GM23338 (cell line): ENCODE measurements around the gene ZNF609. TPM values are rescaled to one million over a fixed set of nuclear protein-coding genes. Genes with fewer than 3 reads are reported as not detected.
A peak's percentile ranks its signal among the peaks of the same experiment; 100 is the strongest.

Source experiments
- ATAC-seq: fragments of 200-7000 bp; cut with Tn5 transposase; 3 replicates; pipeline ENCODE4 v1.9.1; 2020
- DNase-seq: peaks from one replicate; pipeline ENCODE4 v3.0.0-alpha.2; 2015; ENCODE audit warnings: low spot score
- H2AFZ ChIP-seq: fragments of 200-600 bp; sonication (generic); 2 replicates; pipeline ENCODE4 v1.8.0; 2016; ENCODE audit warnings: antibody characterized with exemption, mild to moderate bottlenecking, moderate library complexity
- H3F3A ChIP-seq: fragments of 200-600 bp; sonication (generic); replicated peaks from 2 replicates; pipeline ENCODE4 v1.8.0; 2017; ENCODE audit warnings: antibody characterized with exemption, mixed run types, low read depth
- H3K27ac ChIP-seq: fragments of 200-600 bp; sonication (generic); 2 replicates; pipeline ENCODE4 v1.6.1; 2016; ENCODE audit warnings: low read depth
- H3K27me3 ChIP-seq: fragments of 200-600 bp; sonication (generic); 2 replicates; pipeline ENCODE4 v1.8.0; 2016; ENCODE audit warnings: mild to moderate bottlenecking, mixed run types, moderate library complexity; ENCODE audit not compliant: insufficient read depth
- H3K36me3 ChIP-seq: fragments of 200-600 bp; sonication (generic); 2 replicates; pipeline ENCODE4 v1.8.0; 2016; ENCODE audit warnings: mild to moderate bottlenecking; ENCODE audit not compliant: insufficient read depth
- H3K4me1 ChIP-seq: fragments of 200-600 bp; sonication (generic); 2 replicates; pipeline ENCODE4 v1.8.0; 2016; ENCODE audit warnings: mild to moderate bottlenecking, moderate library complexity; ENCODE audit not compliant: insufficient read depth
- H3K4me2 ChIP-seq: fragments of 200-600 bp; sonication (generic); 2 replicates; pipeline ENCODE4 v1.7.1; 2017; ENCODE audit warnings: mixed run types
- H3K4me3 ChIP-seq: fragments of 200-600 bp; sonication (generic); 2 replicates; pipeline ENCODE4 v1.6.1; 2016; ENCODE audit warnings: mixed run types
- H3K79me2 ChIP-seq: fragments of 200-600 bp; sonication (generic); replicated peaks from 2 replicates; pipeline ENCODE4 v1.8.0; 2017; ENCODE audit warnings: mild to moderate bottlenecking; ENCODE audit not compliant: insufficient read depth
- H3K9me2 ChIP-seq: fragments of 200-600 bp; sonication (generic); 2 replicates; pipeline ENCODE4 v1.8.0; 2017; ENCODE audit not compliant: insufficient read depth
- H4K20me1 ChIP-seq: fragments of 200-600 bp; sonication (generic); replicated peaks from 2 replicates; pipeline ENCODE4 v1.8.0; 2017; ENCODE audit warnings: mild to moderate bottlenecking; ENCODE audit not compliant: insufficient read depth
- H3K27ac Mint-ChIP-seq: 2 replicates; pipeline ENCODE4 v1.8.0; 2020; ENCODE audit warnings: inconsistent platforms, mild to moderate bottlenecking, moderate library complexity, mixed read lengths
- H3K27me3 Mint-ChIP-seq: 3 replicates; pipeline ENCODE4 v1.8.0; 2022; ENCODE audit warnings: low read depth, mild to moderate bottlenecking, moderate library complexity, mixed read lengths, inconsistent platforms; ENCODE audit not compliant: insufficient read depth, poor library complexity
- H3K36me3 Mint-ChIP-seq: 3 replicates; pipeline ENCODE4 v1.8.0; 2021; ENCODE audit warnings: low read depth, mild to moderate bottlenecking, inconsistent platforms, moderate library complexity, mixed read lengths
- H3K4me1 Mint-ChIP-seq: 3 replicates; pipeline ENCODE4 v1.8.0; 2020; ENCODE audit warnings: mild to moderate bottlenecking, inconsistent platforms, mixed read lengths
- H3K4me3 Mint-ChIP-seq: 3 replicates; pipeline ENCODE4 v1.8.0; 2021; ENCODE audit warnings: moderate library complexity, mild to moderate bottlenecking, inconsistent platforms, mixed read lengths
- H3K9me3 Mint-ChIP-seq: 3 replicates; pipeline ENCODE4 v1.8.0; 2020; ENCODE audit warnings: moderate library complexity, mild to moderate bottlenecking, inconsistent platforms, mixed read lengths
- CREB1 ChIP-seq: fragments of 250-450 bp; sonication (Bioruptor Pico); IDR thresholded peaks from 2 replicates; pipeline ENCODE4 v1.5.0; 2020; ENCODE audit warnings: low read depth, mild to moderate bottlenecking, moderate library complexity
- EZH2 ChIP-seq: fragments of 200-600 bp; sonication (generic); IDR thresholded peaks from one replicate; pipeline ENCODE4 v1.8.0; 2017; ENCODE audit warnings: antibody characterized with exemption, mild to moderate bottlenecking, low read depth; ENCODE audit not compliant: unreplicated experiment
- EZH2phosphoT487 ChIP-seq: fragments of 200-600 bp; sonication (generic); IDR thresholded peaks from one replicate; pipeline ENCODE4 v1.8.1; 2018; ENCODE audit warnings: antibody characterized with exemption; ENCODE audit not compliant: unreplicated experiment
- JUNB ChIP-seq: IDR thresholded peaks from one replicate; pipeline ENCODE4 v1.6.1; 2016; ENCODE audit warnings: antibody characterized with exemption; ENCODE audit not compliant: unreplicated experiment
- NANOG ChIP-seq: IDR thresholded peaks from 2 replicates; pipeline ENCODE4 v1.6.1; 2016; ENCODE audit warnings: antibody characterized with exemption, borderline replicate concordance
- POLR2AphosphoS5 ChIP-seq: IDR thresholded peaks from 2 replicates; pipeline ENCODE4 v1.6.1; 2016; ENCODE audit warnings: antibody characterized with exemption, low read depth
- STAT1 ChIP-seq: IDR thresholded peaks from one replicate; pipeline ENCODE4 v1.6.1; 2016; ENCODE audit warnings: antibody characterized with exemption; ENCODE audit not compliant: unreplicated experiment
- ZNF114 ChIP-seq: fragments of 250-450 bp; sonication (Bioruptor Pico); IDR thresholded peaks from 2 replicates; pipeline ENCODE4 v1.5.0; 2020; ENCODE audit warnings: mild to moderate bottlenecking, moderate library complexity
- ZNF331 ChIP-seq: fragments of 250-450 bp; sonication (Bioruptor Pico); IDR thresholded peaks from 2 replicates; pipeline ENCODE4 v1.5.0; 2020; ENCODE audit warnings: low read depth, mild to moderate bottlenecking, moderate library complexity
- polyA plus RNA-seq: library from polyadenylated mRNA; unstranded; fragments of >200 nt; fragmentation: Nextera tagmentation; extraction: Ambion mirVana; gene quantifications from 2 replicates; pipeline ENCODE4 v1.2.1, GENCODE V29; 2016
- total RNA-seq: library from RNA; depleted of rRNA; stranded (reverse); fragments of >200 nt; shearing (Covaris generic); gene quantifications from 2 replicates; pipeline ENCODE4 v1.2.3, GENCODE V29; 2014
- TF ChIP-seq, protein P1 (sequence below), 2 experiments: fragments of 200-600 bp in 1 of 2; sonication (generic) in 1 of 2; conservative IDR thresholded peaks; 2 replicates each; pipeline versions ENCODE4 v1.5.1 to v1.6.1; 2016 to 2017; ENCODE audit warnings: antibody characterized with exemption in 2 of 2, low read depth in 2 of 2, mild to moderate bottlenecking in 2 of 2, moderate library complexity in 1 of 2
- TF ChIP-seq, protein P2 (sequence below): IDR thresholded peaks from one replicate; pipeline ENCODE4 v1.6.1; 2018; ENCODE audit warnings: antibody characterized with exemption; ENCODE audit not compliant: unreplicated experiment
- TF ChIP-seq, protein P3 (sequence below): IDR thresholded peaks from 2 replicates; pipeline ENCODE4 v1.6.1; 2016; ENCODE audit warnings: antibody characterized with exemption

ZNF609 gene
- total and polyA plus RNA-seq, 2 experiments from 2014 or later, result 26.4 to 40.2 TPM

DNA sequence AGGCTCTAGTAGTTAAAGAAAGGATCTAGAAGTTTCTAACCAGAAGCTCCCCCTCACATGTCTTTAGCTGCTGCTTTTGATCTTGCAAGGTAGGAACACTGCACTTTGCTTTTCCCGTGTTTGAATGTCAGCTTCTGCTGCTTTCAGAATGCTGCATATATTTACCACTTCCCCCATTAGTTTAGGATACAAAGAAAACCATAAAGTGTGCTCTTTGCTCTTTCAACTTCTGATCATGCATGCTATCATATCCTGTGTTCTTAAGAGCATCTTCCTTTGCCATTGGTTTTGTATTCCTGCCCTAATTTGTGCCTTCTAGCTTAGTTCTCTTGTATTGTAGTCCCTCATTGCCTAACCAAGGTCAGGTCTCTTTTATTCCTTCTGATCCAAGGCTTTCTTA, 43.3 kb downstream of the ZNF609 start:
- Mint-ChIP-seq H3K4me3 (no peak overlapping the region), H3K27me3 (peaks cover 2% of the 10 kb centered on the region), H3K27ac (peak overlapping the region; percentile 6; the same call in 1 of the 2 replicates), H3K4me1 (peaks cover 28% of the 10 kb centered on the region), H3K36me3 (peaks cover 23% of the 10 kb centered on the region), H3K9me3 (no peaks in the 10 kb centered on the region)
- H3K36me3 ChIP-seq, result peaks cover 7% of the 10 kb centered on the region; the same call in 1 of the 2 replicates
- TF ChIP-seq ZNF331 (CRISPR knock-in tag), result no peak
- TF ChIP-seq CREB1, result no peak
- TF ChIP-seq, protein P1, sequence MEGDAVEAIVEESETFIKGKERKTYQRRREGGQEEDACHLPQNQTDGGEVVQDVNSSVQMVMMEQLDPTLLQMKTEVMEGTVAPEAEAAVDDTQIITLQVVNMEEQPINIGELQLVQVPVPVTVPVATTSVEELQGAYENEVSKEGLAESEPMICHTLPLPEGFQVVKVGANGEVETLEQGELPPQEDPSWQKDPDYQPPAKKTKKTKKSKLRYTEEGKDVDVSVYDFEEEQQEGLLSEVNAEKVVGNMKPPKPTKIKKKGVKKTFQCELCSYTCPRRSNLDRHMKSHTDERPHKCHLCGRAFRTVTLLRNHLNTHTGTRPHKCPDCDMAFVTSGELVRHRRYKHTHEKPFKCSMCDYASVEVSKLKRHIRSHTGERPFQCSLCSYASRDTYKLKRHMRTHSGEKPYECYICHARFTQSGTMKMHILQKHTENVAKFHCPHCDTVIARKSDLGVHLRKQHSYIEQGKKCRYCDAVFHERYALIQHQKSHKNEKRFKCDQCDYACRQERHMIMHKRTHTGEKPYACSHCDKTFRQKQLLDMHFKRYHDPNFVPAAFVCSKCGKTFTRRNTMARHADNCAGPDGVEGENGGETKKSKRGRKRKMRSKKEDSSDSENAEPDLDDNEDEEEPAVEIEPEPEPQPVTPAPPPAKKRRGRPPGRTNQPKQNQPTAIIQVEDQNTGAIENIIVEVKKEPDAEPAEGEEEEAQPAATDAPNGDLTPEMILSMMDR (conservative IDR thresholded peaks at IDR 0.05; ENCODE audit: low read depth in 2 of 2), result no peak
- no peak for TF ChIP-seq EZH2
- TF ChIP-seq, protein P2, sequence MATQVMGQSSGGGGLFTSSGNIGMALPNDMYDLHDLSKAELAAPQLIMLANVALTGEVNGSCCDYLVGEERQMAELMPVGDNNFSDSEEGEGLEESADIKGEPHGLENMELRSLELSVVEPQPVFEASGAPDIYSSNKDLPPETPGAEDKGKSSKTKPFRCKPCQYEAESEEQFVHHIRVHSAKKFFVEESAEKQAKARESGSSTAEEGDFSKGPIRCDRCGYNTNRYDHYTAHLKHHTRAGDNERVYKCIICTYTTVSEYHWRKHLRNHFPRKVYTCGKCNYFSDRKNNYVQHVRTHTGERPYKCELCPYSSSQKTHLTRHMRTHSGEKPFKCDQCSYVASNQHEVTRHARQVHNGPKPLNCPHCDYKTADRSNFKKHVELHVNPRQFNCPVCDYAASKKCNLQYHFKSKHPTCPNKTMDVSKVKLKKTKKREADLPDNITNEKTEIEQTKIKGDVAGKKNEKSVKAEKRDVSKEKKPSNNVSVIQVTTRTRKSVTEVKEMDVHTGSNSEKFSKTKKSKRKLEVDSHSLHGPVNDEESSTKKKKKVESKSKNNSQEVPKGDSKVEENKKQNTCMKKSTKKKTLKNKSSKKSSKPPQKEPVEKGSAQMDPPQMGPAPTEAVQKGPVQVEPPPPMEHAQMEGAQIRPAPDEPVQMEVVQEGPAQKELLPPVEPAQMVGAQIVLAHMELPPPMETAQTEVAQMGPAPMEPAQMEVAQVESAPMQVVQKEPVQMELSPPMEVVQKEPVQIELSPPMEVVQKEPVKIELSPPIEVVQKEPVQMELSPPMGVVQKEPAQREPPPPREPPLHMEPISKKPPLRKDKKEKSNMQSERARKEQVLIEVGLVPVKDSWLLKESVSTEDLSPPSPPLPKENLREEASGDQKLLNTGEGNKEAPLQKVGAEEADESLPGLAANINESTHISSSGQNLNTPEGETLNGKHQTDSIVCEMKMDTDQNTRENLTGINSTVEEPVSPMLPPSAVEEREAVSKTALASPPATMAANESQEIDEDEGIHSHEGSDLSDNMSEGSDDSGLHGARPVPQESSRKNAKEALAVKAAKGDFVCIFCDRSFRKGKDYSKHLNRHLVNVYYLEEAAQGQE, result no peak
- TF ChIP-seq ZNF114, result no peak
- TF ChIP-seq STAT1, result no peak
- no peak for TF ChIP-seq EZH2phosphoT487
- TF ChIP-seq POLR2AphosphoS5, result no peak
- TF ChIP-seq, protein P3, sequence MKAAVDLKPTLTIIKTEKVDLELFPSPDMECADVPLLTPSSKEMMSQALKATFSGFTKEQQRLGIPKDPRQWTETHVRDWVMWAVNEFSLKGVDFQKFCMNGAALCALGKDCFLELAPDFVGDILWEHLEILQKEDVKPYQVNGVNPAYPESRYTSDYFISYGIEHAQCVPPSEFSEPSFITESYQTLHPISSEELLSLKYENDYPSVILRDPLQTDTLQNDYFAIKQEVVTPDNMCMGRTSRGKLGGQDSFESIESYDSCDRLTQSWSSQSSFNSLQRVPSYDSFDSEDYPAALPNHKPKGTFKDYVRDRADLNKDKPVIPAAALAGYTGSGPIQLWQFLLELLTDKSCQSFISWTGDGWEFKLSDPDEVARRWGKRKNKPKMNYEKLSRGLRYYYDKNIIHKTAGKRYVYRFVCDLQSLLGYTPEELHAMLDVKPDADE, result no peak
- TF ChIP-seq JUNB, result no peak
- no peak for TF ChIP-seq NANOG
- peaks cover 17% of the 10 kb centered on the region for H3K4me1 ChIP-seq
- H3K9me2 ChIP-seq, result no peaks in the 10 kb centered on the region
- H3K4me2 ChIP-seq, result no peak overlapping the region
- H3K4me3 ChIP-seq, result no peak overlapping the region
- H3F3A ChIP-seq, result no peaks in the 10 kb centered on the region
- ATAC-seq, result no peak
- peaks cover 99% of the 10 kb centered on the region for H3K79me2 ChIP-seq
- no peak for DNase-seq
- 0 out of 2 replicates have a peak overlapping the region, but pooled peaks have one; percentile 2 for H3K27ac ChIP-seq
- H2AFZ ChIP-seq, result no peak overlapping the region
- H3K27me3 ChIP-seq, result no peaks in the 10 kb centered on the region
- H4K20me1 ChIP-seq, result peaks cover 65% of the 10 kb centered on the region
